ENCODE data around the gene RYR2.
"Not testable (repeated sequence)": the region's sequence is repeated elsewhere in the genome, so short reads cannot be mapped to it uniquely, and the experiment has no call there.

Gene RYR2

DNA sequence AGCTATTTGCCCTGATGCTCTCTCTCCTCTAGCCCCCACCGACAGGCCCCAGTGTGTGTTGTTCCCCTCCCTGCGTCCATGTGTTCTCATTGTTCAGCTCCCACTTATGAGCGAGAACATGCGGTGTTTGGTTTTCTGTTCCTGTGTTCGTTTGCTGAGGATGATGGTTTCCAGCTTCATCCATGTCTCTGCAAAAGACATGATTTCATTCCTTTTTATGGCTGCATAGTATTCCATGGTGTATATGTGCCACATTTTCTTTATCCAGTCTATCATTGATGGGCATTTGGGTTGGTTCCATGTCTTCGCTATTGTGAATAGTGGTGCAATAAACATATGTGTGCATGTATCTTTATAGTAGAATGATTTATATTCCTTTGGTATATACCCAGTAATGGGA is 110.0 kb downstream of the RYR2 start:
- DNase-seq = not testable (repeated sequence)

GRCh38 chr1:237152506-237153335 is 110.7 kb downstream of the RYR2 start:
- DNase-seq = no peak

DNA sequence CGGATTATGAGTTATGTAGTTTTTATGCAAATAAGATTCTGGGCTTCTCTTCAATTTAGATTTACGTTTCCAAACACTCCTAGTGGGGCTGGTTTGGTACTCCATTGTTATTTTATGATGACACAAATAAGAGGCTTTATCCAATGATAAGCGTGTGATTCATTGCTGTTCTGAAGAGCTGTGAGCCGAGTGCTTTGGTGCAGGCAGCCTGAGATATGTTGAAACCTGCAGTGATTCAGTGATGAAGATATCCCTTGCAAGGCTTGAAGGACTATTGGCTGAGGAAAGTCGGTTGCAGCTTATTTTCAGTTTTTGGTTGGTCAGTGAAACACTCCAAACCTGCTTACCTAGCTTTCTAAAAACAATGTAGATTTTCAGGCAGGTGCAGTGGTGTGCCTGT is 112.2 kb downstream of the RYR2 start:
- DNase-seq = no peak

DNA sequence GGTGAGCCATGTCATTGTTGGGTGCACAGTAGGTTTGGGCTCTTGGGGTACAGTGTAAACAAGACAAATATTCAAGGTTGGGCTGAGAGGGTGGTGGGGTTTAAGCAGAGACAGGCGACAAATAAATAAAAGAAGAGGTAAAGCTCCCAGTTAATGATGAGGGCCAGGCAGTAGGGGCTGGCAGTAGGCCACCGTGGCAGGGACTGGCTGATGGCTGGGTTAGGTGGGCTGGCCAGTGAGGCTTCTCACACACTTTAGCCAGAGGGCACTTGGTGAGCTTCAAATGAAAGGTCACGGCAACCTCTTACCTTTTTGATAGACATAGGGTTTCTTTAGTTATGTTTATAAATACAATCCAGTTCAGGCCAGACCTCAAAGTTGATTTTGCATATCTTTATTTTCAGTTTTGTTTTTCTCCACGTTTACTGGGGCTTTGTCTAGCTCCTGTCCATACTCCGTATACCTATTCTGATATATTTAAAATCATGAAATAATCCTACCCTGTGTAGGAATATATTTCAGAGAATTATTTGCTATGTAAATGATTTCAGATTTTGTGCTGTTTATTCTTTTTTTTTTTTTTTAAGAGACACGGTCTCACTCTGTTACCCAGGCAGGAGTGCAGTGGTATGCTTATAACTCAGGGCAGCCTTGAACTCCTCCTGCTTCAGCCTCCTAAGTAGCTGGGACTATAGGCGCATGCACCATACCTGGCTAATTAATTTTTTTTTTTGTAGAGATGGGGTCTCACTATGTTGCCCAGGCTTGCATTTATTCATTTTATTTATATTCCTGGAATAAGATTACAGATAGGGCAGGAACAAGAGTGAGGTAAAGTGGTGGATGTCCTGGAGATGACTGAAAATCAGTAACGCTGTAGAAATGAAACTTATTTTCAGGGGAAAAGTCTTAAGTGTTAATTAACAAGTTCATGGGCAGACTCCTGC is 122.7 kb downstream of the RYR2 start:
- no peak for DNase-seq

GRCh38 chr1:237166086-237166485 is 124.1 kb downstream of the RYR2 start:
- no peak for DNase-seq

GRCh38 chr1:237166593-237167101 is 124.7 kb downstream of the RYR2 start:
- DNase-seq = no peak

- DNase-seq = no peak
Observed at GRCh38 chr1:237170149-237170548, 128.2 kb downstream of the RYR2 start.

DNA sequence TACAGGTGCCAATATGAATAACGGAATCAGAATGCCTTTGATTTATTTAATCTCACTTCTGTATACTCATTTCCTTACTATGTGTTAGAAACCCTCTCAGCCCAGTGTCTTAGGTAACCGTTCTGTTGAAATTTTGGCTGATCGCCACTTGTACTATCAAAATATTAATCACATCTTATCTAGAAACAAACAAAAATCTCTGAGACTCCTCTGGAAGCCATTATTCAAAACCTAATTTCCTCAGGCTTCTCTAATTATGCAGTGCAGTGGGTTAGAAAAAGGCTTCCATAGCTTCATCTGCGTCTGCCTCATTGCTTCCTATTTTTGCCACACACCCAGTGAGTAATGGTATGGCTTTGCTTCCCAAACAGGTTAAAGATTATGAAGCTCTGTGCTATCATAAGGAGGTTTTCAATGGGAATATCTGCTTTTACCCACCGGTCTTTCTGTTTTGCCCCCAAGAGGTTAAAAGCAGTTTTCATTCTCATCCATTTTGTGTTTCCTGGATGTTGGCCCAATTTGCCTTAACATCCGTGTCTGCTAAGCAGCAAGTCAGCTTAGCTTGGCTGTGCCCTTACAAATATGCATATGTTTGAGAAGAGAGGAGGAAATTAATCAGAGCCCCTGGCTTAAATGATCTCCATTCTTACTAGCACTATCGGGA is 129.6 kb downstream of the RYR2 start:
- DNase-seq = no peak

DNA sequence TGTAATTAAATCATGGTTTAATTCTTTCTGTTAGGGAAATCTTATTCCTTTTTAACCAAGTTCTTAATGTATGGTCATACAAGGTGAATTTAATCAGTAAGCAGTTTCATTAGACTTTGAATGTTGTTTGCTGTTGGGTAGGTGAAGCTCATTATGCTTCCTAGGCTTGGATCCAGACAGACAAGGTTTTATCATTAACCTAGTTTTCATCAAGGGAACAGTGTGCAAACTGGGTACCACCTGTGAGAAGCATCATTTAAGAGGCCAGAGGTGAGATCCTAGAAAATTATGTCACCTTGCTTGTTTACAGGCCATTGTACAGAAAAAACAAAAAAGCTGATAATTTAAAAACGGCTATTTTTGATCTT is 130.1 kb downstream of the RYR2 start:
- no peak for DNase-seq

- DNase-seq = no peak
Observed at GRCh38 chr1:237179503-237179902, 137.5 kb downstream of the RYR2 start.

- DNase-seq = no peak
Observed at GRCh38 chr1:237180256-237180655, 138.3 kb downstream of the RYR2 start.

- no peak for DNase-seq
Observed at GRCh38 chr1:237181743-237182317, 139.8 kb downstream of the RYR2 start.

- no peak for DNase-seq
Observed at GRCh38 chr1:237183963-237184540, 142.1 kb downstream of the RYR2 start.

- DNase-seq = no peak
Observed at GRCh38 chr1:237186675-237187074, 144.7 kb downstream of the RYR2 start.

GRCh38 chr1:237187842-237188241 is 145.9 kb downstream of the RYR2 start:
- no peak for DNase-seq

DNA sequence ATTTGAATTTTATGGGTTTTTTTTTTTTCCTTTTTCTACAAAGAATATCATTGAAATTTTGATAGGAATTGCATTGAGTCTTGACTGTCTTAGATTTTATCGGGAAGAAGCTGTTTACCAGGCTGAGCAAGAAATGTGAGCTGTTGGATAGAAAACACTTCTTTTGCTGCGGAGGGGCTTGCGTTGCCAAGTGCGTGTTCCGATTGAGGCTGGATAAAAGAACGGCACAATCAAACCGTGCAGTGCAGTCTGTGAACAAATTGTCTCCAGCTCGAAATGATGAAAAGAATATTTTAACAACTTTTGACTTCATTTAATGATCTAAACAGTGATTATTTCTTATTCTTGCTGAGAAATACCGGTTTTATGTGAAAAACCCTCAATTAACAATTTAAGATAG is 149.4 kb downstream of the RYR2 start:
- no peak for DNase-seq

GRCh38 chr1:237197470-237198425 is 155.8 kb downstream of the RYR2 start:
- DNase-seq = no peak

DNA sequence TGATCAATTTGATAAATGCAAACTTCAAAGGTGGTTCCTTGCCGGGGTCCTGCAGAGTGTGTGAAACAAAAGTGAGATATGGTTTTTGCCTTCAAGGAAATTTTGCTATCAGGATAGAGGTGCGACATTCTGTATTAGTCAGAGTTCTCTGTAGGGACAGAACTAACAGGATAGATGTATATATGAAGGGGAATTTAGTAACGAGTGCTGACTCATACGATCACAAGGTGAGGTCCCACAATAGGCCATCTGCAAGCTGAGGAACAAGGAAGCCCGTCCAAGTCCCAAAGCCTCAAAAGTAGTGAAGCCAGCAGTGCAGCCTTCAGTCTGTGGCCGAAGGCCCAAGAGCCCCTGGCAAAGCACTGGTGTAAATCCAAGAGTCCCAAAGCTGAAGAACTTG is 157.0 kb downstream of the RYR2 start:
- no peak for DNase-seq

DNA sequence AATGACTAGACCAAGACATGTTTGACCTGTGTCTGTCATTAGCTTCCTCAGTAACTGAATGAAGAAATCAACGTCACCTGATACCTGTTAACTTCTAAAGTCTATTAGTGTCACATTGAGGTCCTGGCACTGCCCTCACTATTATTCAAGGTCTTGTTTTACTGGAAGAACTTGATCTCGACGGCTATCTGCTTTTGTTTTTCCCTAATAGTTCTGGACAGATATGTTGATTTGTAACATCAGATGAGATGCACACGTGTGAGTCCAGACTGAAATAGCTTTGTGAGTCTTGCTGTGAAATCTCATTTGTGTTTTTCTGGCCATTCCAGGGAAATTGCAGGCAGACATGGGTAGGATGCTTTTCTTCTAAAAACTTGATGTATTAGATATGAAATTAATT is 159.2 kb downstream of the RYR2 start:
- DNase-seq = no peak

GRCh38 chr1:237204841-237205240 is 162.9 kb downstream of the RYR2 start:
- no peak for DNase-seq

DNA sequence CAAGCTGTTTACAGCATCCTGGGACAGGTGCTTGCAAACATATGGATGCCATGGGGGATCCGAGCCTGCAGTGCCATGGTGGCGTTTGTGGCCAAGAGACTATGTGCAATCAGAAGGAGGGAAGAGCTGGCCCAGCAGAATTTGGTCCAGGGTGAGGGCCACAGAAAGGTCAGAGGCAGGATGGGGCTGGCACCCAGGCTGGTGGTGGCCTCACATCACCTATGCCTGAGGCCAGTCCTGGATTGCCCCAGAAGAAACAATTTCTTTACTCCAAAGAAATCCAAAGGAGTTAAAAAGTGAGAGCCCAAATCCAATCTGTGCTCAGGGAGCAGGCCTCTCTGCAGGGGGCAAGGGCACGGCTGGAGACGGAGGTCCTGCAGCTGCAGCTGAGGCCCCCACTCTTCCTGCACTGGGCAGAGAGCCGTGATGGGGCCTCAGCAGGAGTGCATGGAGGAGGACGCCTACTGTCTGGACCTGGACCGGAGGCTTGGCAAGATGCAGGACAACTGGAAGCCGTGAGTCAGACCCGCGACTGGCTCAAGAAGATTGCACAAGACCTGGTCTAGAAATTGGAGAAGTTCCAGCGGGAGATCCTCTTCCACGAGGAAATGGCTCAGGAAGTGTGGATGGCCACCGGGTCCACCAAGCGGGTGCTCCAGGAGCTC is 163.5 kb downstream of the RYR2 start:
- no peak for DNase-seq
